Heart right ventricle (tissue), 16 donors: ENCODE results near the gene ITIH3. TPM values are rescaled to one million over a fixed set of nuclear protein-coding genes. Genes with fewer than 3 reads are reported as not detected.

ENCODE experiments used
- ATAC-seq, 8 donors: fragments of 200-7000 bp; cut with Tn5 transposase; one replicate each; pipeline ENCODE4 v1.9.1; 2020; ENCODE audit warnings: mild to moderate bottlenecking in 8 of 8, moderate library complexity in 8 of 8, moderate number of reproducible peaks in 1 of 8
- DNase-seq, 2 donors: peaks; one replicate each; pipeline ENCODE4 v3.0.0-alpha.2; 2020
- H3K27ac ChIP-seq, 10 donors: fragments of 200-600 bp; sonication (generic) in 2 of 10; one replicate each; pipeline versions ENCODE4 v1.5.0 to v1.8.0; 2020 to 2022; ENCODE audit warnings: mild to moderate bottlenecking in 3 of 10
- H3K27me3 ChIP-seq, 7 donors: fragments of 200-600 bp; one replicate each; pipeline ENCODE4 v1.8.0; 2021 to 2022; ENCODE audit warnings: mild to moderate bottlenecking in 2 of 7
- H3K36me3 ChIP-seq, 9 donors: fragments of 200-600 bp; sonication (generic) in 1 of 9; one replicate each; pipeline versions ENCODE4 v1.5.0 to v1.8.0; 2020 to 2022; ENCODE audit warnings: mild to moderate bottlenecking in 2 of 9
- H3K4me1 ChIP-seq, 9 donors: fragments of 200-600 bp; sonication (generic) in 1 of 9; one replicate each; pipeline versions ENCODE4 v1.5.0 to v1.8.0; 2020 to 2022; ENCODE audit warnings: mild to moderate bottlenecking in 4 of 9
- H3K4me3 ChIP-seq, 10 donors: fragments of 200-600 bp; sonication (generic) in 2 of 10; one replicate each; pipeline versions ENCODE4 v1.5.0 to v1.8.0; 2020 to 2022; ENCODE audit warnings: mild to moderate bottlenecking in 7 of 10, moderate library complexity in 2 of 10
- H3K9me3 ChIP-seq, 11 donors: fragments of 200-600 bp in 10 of 11; sonication (generic) in 2 of 11; one replicate each; pipeline versions ENCODE4 v1.5.0 to v1.8.0; 2013 to 2022; ENCODE audit warnings: mild to moderate bottlenecking in 2 of 11, control low read depth in 1 of 11, moderate library complexity in 1 of 11
- WGBS, 2 donors: extraction: QIAGEN DNeasy Blood & Tissue Kit; methylation state at CpG; one replicate each; pipeline ENCODE4 v1.1.7; 2013; ENCODE audit warnings: inconsistent platforms in 1 of 2; 5-methylcytosine and 5-hydroxymethylcytosine counted together
- intact Hi-C, 10 donors: fragments of 100-400 bp; cut with DNase I; formaldehyde crosslinking; loops; one replicate each; pipeline versions ENCODE4 v1.11.1 to v1.14.2; 2022
- polyA plus RNA-seq, 2 donors: library from polyadenylated mRNA; stranded (reverse); fragments of 200-250 nt; gene quantifications; one replicate each; pipeline ENCODE4 v1.2.3, GENCODE V29; 2013
- total RNA-seq, 10 donors: library from RNA; stranded (reverse); fragmentation: NEBNext Ultra II Directional in 3 of 10; extraction: Animal tissue kit (Norgen Biotek cat#: 25700) in 3 of 10; gene quantifications; one replicate each; pipeline versions ENCODE4 v1.2.1 to v1.2.4, GENCODE V29; 2021 to 2023
- TF ChIP-seq, protein P1 (sequence below), 9 donors: fragments of 200-600 bp; sonication (generic) in 2 of 9; IDR thresholded peaks; one replicate each; pipeline versions ENCODE4 v1.5.0 to v1.8.0; 2021 to 2022; ENCODE audit warnings: antibody characterized with exemption in 9 of 9, mild to moderate bottlenecking in 5 of 9, moderate library complexity in 1 of 9
- donor health status: Arrhythmogenic right ventricular cardiomyopathy.
- donor health status: ischemic (EF 13 %, LVEDD 7.1; RV severe dilation, severe dysfunction).
- donor health status: healthy with polysubstance abuse.
- donor health status: DM: no; HTN: yes; CAD: no.
- donor health status: DM: no; HTN: no; CAD: no.
- donor health status: ischemic (EF 25% LVEDD 6.9; RV normal size, moderate dysfunction).
- donor health status: ischemic (EF 25% LVEDD 5.7; RV mildly dilated, moderate dysfunction).
- donor health status: healthy.
- donor health status: DM: yes; HTN: yes; CAD: no.
- donor health status: Ischemic cardiomyopathy.
- donor health status: ischemic (EF 35%, LVEDD 5.7; RV mildly dilated, moderate dysfunction).
- donor health status: nonischemic (EF 11% LVEDD 7.7; RV severe dilation, severe dysfunction).
- donor health status: DM: yes; HTN: yes; CAD: no.
- donor health status: PGD.
- donor health status: ischemic (EF 29% LVEDD 5.4; RV normal size, mild dysfunction).
- donor health status: nonischemic (EF 23%, LVEDD 6.1; RV moderate dilation, normal function).

Gene ITIH3
- total and polyA plus RNA-seq, 12 donors = 0.13 to 1.3 (median 0.52) TPM

DNA sequence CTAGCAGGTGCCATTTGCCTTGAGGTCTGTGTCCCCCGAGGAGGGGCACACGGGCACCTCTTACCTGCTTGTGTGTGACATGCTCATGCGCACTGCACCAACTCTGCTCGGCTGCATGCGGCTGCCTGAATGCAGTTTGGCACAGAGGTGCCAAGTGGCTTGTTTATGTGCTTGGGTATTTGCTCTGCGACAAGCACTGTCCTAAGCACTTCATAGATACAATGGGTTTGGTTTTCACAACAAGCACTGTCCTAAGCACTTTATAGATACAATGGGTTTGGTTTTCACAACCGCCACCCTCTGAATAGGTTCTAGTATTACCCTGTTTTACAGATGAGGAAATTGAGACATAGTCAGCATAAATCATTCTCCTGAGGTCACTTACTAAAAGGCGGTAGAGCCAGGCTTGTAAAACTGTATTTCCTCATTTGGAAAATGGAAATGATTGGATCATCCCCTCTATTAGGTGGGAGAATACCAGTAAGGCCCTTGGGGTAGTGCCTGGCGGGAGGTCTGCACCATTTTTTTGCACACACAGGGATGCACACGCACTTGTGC lies 35.4 kb downstream of the ITIH3 start:
- H3K4me3 ChIP-seq = no peak overlapping the region
- TF ChIP-seq, protein P1, sequence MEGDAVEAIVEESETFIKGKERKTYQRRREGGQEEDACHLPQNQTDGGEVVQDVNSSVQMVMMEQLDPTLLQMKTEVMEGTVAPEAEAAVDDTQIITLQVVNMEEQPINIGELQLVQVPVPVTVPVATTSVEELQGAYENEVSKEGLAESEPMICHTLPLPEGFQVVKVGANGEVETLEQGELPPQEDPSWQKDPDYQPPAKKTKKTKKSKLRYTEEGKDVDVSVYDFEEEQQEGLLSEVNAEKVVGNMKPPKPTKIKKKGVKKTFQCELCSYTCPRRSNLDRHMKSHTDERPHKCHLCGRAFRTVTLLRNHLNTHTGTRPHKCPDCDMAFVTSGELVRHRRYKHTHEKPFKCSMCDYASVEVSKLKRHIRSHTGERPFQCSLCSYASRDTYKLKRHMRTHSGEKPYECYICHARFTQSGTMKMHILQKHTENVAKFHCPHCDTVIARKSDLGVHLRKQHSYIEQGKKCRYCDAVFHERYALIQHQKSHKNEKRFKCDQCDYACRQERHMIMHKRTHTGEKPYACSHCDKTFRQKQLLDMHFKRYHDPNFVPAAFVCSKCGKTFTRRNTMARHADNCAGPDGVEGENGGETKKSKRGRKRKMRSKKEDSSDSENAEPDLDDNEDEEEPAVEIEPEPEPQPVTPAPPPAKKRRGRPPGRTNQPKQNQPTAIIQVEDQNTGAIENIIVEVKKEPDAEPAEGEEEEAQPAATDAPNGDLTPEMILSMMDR (IDR thresholded peaks at IDR 0.05) = no peak
- peaks cover 8 to 38% (median 22%) of the 10 kb centered on the region in 9 donors for H3K4me1 ChIP-seq
- 93 to 94% methylated on average over 10 of the region's 10 CpGs for WGBS, 2 donors
- no peaks in the 10 kb centered on the region for H3K9me3 ChIP-seq
- peaks cover 0 to 28% (median 0%) of the 10 kb centered on the region in 9 donors for H3K36me3 ChIP-seq
- no peak overlapping the region for H3K27ac ChIP-seq
- DNase-seq = no peak
- H3K27me3 ChIP-seq = no peaks in the 10 kb centered on the region
- intact Hi-C loops = loop anchor here in 1 of 10 donors (5.0 kb wide), 1 partner anchor 58 kb away; the partner anchor contains the start of gene NEK4
- ATAC-seq = no peak

DNA sequence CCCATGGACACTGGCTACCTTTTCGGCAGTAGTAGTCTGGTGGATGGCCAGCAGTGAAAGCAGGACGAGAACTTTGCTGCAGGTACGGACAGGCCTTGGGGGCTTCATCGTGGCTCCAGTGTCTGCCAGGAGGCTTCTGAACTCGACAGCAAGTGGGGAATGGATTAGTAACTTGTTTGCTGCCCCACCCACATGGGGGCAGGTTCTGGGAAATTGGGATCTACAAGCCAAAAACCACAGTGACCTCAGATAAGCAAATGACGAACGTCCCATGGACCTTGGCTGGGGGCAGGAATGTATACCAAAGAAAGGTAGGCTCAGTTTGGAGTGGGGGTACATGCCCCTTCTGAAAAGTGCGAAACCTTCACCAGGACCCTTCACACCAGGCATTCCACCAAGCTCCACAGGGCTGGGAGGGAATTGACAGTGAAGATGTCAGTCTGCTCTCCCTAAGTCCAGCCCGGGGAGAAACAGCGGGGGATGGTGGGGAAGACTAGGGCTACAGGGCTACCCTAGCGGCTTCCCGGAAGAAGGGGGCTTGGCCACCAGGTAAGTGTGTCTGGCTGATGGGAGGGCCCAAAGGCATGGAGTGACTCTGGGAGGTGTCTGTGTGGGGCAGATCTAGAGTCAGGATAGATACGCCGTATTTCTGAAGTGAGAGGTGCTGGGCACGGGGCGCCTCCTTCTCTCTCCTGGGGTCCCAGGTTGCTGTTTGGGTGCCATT lies 36.1 kb downstream of the ITIH3 start, which contains the start of gene ITIH4:
Gene ITIH4 (minus strand): TSS at position 138 of the 724 bp plus-strand sequence. CDS start 30 bp downstream, at position 108.
- H3K9me3 ChIP-seq = no peaks in the 10 kb centered on the region
- no peaks in the 10 kb centered on the region for H3K27me3 ChIP-seq
- no peak for ATAC-seq
- peaks cover 13 to 45% (median 29%) of the 10 kb centered on the region in 9 donors for H3K4me1 ChIP-seq
- TF ChIP-seq, protein P1 (IDR thresholded peaks at IDR 0.05) = no peak
- peaks cover 0 to 21% (median 0%) of the 10 kb centered on the region in 9 donors for H3K36me3 ChIP-seq
- DNase-seq = no peak
- H3K27ac ChIP-seq = peak within 1 kb of the TSS in 8 of 10 donors; percentile 3 to 58 (median 34)
- H3K4me3 ChIP-seq = no peak within 1 kb of the TSS
- intact Hi-C loops = loop anchor here in 1 of 10 donors (5.0 kb wide), 1 partner anchor 58 kb away; the partner anchor contains the start of gene NEK4
- WGBS, 2 donors = 80 to 83% methylated on average over 16 of the region's 16 CpGs

DNA sequence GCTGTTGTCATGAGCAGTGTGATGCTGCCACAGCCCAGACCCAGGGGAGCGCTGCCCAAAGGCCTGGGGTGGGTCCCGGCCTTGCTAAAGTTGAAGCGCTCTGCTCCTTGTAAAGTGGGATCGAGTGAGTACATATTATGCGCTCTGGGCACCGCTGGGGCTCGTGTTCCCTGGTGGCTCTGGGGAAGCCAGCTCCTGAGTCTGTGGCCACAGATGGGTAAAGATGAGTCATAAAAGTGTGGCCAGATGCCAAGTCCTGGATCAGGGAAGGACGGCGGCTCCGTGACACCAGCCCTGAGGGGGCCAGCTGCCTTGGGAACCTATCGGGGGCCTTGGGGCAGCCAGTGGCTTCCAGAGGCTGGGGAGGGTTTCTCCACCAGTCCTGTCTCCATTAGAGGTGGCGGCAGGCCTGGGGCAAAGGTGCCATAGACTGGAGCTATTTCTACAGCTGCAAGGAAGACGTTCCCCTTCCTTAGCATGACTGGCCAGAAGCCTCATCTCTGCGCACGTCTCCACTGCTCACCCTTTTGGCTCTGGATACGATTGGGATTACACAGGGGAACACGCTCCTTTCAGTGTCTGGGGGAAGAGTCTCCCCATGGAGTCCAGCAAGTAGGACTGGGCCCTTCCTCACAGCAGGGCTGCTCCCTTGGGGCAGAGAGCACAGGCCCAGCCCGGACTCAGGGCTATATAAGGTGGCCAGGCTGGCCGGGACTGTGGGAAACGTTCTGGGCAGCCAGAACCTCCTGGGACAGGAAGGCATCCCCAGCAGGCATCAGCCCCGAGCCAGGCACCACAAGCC lies 37.1 kb downstream of the ITIH3 start:
- Histone ChIP-seq H3K4me1 (peaks cover 15 to 55% (median 38%) of the 10 kb centered on the region in 9 donors), H3K4me3 (peak overlapping the region in 1 of 10 donors; percentile 5), H3K27ac (peak overlapping the region in 8 of 10 donors; percentile 3 to 58 (median 34)), H3K9me3 (no peaks in the 10 kb centered on the region), H3K27me3 (no peaks in the 10 kb centered on the region), H3K36me3 (peaks cover 0 to 24% (median 0%) of the 10 kb centered on the region in 9 donors)
- TF ChIP-seq, protein P1 (IDR thresholded peaks at IDR 0.05) = no peak
- ATAC-seq = peak in 7 of 8 donors; percentile 2 to 45 (median 22)
- WGBS, 2 donors = 49 to 62% methylated on average over 21 of the region's 21 CpGs
- DNase-seq = peak; percentile 41 to 54
- intact Hi-C loops = loop anchor here in 1 of 10 donors (5.0 kb wide), 1 partner anchor 59 kb away; the partner anchor contains the start of gene NEK4

DNA sequence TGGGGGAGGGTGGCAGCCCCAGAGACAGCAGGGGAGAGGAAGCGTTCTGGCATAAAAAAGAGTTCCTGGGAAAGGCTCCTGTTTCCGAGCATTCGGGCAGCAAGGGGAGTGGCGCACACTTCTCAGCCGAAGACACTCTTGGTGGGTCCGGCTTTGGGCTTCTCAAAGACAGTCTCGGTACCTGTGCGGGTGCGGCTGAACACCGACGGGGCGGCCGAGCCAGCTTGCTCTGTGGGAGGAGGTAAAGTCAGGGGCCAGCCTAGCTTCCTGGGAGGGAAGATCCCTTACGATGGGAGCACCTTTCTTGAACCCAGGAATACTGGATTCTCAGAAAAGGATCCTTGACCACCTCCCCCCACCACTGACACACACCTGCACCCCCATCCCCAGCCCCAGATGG lies 38.6 kb downstream of the ITIH3 start:
- Histone ChIP-seq H3K27me3 (no peaks in the 10 kb centered on the region), H3K36me3 (peaks cover 0 to 22% (median 0%) of the 10 kb centered on the region in 9 donors), H3K4me1 (peaks cover 15 to 64% (median 38%) of the 10 kb centered on the region in 9 donors), H3K4me3 (peak overlapping the region in 3 of 10 donors; percentile 36 to 49 (median 47)), H3K27ac (peak overlapping the region in 2 of 10 donors; percentile 84 to 89), H3K9me3 (no peaks in the 10 kb centered on the region)
- no peak for DNase-seq
- TF ChIP-seq, protein P1 (IDR thresholded peaks at IDR 0.05) = no peak
- intact Hi-C loops = loop anchor here in 1 of 10 donors (5.0 kb wide), 1 partner anchor 61 kb away; the partner anchor contains the start of gene NEK4
- no peak for ATAC-seq
- 91 to 96% methylated on average over 14 of the region's 14 CpGs for WGBS, 2 donors
